NT2/D1 (cell line): ENCODE results near the gene SPATA32.

ENCODE experiments used
- DNase-seq: peaks from one replicate; pipeline ENCODE4 v3.0.0-alpha.2; 2011; ENCODE audit warnings: low read depth, low spot score
- H3K27me3 ChIP-seq: 2 replicates; pipeline ENCODE4 v1.6.0; 2011; ENCODE audit warnings: mild to moderate bottlenecking; ENCODE audit not compliant: insufficient read length, insufficient read depth
- H3K36me3 ChIP-seq: 2 replicates; pipeline ENCODE4 v1.6.1; 2011; ENCODE audit warnings: mild to moderate bottlenecking, low read length, mixed read lengths; ENCODE audit not compliant: insufficient read depth, insufficient read length
- H3K4me1 ChIP-seq: 2 replicates; pipeline ENCODE4 v1.5.1; 2011; ENCODE audit not compliant: insufficient read depth, insufficient read length
- H3K4me3 ChIP-seq: 2 replicates; pipeline ENCODE4 v1.5.1; 2011; ENCODE audit warnings: low read depth; ENCODE audit not compliant: insufficient read length
- H3K9ac ChIP-seq: 2 replicates; pipeline ENCODE4 v1.6.0; 2011; ENCODE audit warnings: low read depth; ENCODE audit not compliant: insufficient read length
- H3K9me3 ChIP-seq: 2 replicates; pipeline ENCODE4 v1.5.1; 2011; ENCODE audit warnings: mild to moderate bottlenecking, low read length; ENCODE audit not compliant: insufficient read depth
- SUZ12 ChIP-seq: IDR thresholded peaks from 2 replicates; pipeline ENCODE4 v1.6.1; 2011; ENCODE audit not compliant: insufficient read length, insufficient read depth; ENCODE audit errors: extremely low read depth
- YY1 ChIP-seq: IDR thresholded peaks from 2 replicates; pipeline ENCODE4 v1.6.1; 2011; ENCODE audit not compliant: insufficient read length, insufficient read depth
- ZNF274 ChIP-seq: IDR thresholded peaks from 2 replicates; pipeline ENCODE4 v1.6.1; 2011; ENCODE audit warnings: mild to moderate bottlenecking, low read depth, low read length

The SPATA32 gene

DNA sequence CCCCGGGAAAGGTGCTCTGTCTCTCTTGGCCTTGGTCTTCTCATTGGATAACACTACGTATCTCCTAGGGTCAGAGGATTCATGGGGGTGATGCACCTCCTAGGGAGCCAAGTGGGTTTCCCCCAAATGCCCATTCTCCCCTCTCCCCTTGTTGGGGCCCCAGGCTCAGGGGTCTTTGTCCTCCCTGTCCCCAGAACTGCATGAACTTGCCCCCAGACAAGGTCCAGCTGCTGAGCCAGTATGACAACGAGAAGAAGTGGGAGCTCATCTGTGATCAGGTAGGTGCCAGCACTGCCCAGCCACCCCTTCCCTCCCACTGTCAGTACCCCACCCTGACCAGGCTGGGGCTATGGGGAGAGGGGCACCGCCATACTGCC is 31.5 kb downstream of the SPATA32 start:
- Histone ChIP-seq H3K36me3 (no peaks in the 10 kb centered on the region), H3K4me3 (no peak overlapping the region), H3K9ac (no peak overlapping the region), H3K9me3 (no peaks in the 10 kb centered on the region), H3K4me1 (peaks cover 44% of the 10 kb centered on the region), H3K27me3 (peaks cover 8% of the 10 kb centered on the region)
- no peak for DNase-seq
- TF ChIP-seq ZNF274 (no peak), SUZ12 (no peak), YY1 (no peak)

DNA sequence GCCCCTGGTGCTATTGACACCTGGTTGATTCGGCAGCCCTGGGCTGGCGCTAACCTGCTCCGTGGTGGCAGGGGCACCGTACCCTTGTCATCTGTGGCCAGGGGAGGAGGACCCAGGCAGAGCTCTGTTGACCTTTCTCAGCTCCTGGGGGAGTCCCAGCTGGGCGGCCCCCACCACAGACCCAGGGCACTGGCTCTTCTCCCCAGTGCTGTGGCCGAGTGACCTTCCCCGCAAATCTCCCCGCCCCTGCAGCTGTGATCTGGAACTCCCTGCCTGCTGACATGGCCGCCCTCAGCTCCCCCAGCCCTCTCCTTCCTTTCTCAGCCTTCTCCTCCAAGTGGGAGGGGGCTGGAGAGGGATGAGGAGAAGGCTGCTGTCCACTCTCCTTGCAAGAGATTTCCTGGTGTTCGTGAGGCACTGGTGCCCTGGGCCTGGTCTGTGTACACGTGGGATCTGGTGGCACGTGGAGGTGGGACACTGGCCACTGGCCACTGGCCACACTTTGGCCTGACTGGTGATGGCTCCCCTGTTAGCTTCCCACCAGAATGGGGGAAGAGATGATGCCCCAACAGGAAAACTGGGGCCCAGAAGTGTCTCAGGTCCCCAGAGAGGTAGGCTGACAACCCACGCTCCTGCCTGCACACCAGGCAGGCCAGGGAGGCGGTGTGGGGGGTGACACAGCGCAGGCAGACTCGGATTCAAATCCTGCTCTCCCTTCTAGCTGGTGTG is 32.0 kb downstream of the SPATA32 start:
- H3K9me3 ChIP-seq = no peaks in the 10 kb centered on the region
- H3K27me3 ChIP-seq = peaks cover 5% of the 10 kb centered on the region
- no peaks in the 10 kb centered on the region for H3K36me3 ChIP-seq
- no peak overlapping the region for H3K4me3 ChIP-seq
- TF ChIP-seq SUZ12 (no peak), ZNF274 (no peak), YY1 (no peak)
- DNase-seq = no peak
- H3K9ac ChIP-seq = peak overlapping the region; percentile 54
- H3K4me1 ChIP-seq = peaks cover 47% of the 10 kb centered on the region

DNA sequence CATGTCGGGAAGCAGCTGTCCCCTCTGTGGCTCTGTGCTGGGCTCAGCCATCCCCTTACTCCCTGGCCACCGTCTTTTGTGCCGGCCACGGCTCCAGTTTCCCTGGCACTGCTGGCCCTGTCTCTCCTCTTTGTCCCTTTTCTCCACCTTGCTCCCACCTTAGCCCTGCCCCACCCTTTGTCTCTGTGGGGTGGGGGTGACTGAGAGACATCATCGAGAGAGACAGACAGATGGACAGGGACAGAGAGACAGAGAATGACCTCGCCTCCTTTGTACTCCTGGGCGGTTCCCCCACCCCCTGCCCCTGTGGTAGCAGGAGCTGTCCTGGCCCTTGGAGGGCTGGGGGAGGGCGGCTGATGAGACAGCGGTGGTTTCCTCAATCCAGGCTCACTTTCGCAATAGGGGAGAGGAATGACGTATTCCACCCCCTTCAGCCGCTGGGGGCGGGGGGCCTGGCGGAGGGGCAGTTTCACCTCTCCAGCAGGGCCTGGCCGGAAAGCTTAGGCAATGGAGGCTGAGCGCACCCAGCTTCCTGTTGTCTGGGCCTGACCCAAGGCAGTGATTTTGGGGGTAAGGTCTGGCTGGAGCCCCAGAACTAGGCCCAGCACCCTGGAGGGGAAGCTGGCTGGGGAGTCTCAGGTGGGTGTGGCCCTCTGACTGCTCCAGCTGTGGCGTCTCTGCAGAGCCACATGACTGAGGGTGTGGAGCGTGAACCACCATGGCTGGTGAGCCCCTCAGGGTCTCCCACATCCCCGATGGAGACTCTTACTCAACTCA is 32.9 kb downstream of the SPATA32 start:
- DNase-seq = no peak
- H3K4me3 ChIP-seq = no peak overlapping the region
- H3K36me3 ChIP-seq = no peaks in the 10 kb centered on the region
- H3K9ac ChIP-seq = peak overlapping the region; percentile 54
- H3K27me3 ChIP-seq = peaks cover 10% of the 10 kb centered on the region
- TF ChIP-seq SUZ12 (no peak), YY1 (no peak), ZNF274 (no peak)
- H3K9me3 ChIP-seq = no peaks in the 10 kb centered on the region
- H3K4me1 ChIP-seq = peaks cover 47% of the 10 kb centered on the region

DNA sequence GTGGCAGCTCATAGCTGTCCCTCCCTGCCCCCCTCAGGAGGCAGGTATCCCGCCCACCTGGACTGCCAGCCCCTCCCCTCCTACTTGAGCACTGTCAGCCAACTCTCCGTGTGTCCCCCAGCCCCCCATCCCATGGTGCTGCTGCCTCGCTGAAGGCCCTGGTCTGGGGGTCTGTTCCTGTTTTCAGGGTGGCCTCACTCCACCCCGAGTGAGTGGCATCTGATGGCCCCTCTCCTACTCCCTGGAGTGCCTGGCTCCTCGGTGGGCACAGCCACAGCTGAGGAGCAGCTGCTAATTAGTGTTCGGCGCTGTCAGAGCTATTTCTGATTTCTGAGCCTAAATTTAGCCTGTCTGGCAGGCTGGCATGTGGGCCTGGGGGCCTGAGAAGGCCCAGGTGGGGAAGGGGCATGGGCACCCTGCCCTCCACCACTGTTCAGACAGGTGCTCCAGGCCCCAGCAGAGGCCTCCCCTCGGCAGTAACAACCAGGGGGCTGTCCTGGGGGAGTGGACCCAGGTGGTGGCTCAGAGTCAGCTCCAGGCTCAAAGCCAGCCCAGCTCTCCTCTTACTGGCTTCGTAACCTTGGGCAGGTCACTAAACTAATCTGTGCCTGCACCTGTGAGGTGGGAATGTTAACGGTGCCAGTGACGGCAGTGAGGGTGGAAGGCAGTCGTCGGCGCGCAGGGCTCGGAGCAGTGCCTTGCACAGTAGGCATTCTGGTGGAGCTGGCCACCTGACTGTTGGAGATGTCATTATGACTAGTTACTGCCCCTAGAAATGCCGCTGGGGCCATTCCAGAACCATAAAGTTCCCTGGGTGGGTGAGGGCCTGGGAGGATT is 33.8 kb downstream of the SPATA32 start:
- H3K4me1 ChIP-seq = peaks cover 45% of the 10 kb centered on the region
- no peak overlapping the region for H3K4me3 ChIP-seq
- no peak for TF ChIP-seq SUZ12
- TF ChIP-seq ZNF274 = no peak
- TF ChIP-seq YY1 = no peak
- no peaks in the 10 kb centered on the region for H3K36me3 ChIP-seq
- H3K9me3 ChIP-seq = no peaks in the 10 kb centered on the region
- no peak for DNase-seq
- peak overlapping the region; percentile 53 for H3K9ac ChIP-seq
- H3K27me3 ChIP-seq = peaks cover 18% of the 10 kb centered on the region

DNA sequence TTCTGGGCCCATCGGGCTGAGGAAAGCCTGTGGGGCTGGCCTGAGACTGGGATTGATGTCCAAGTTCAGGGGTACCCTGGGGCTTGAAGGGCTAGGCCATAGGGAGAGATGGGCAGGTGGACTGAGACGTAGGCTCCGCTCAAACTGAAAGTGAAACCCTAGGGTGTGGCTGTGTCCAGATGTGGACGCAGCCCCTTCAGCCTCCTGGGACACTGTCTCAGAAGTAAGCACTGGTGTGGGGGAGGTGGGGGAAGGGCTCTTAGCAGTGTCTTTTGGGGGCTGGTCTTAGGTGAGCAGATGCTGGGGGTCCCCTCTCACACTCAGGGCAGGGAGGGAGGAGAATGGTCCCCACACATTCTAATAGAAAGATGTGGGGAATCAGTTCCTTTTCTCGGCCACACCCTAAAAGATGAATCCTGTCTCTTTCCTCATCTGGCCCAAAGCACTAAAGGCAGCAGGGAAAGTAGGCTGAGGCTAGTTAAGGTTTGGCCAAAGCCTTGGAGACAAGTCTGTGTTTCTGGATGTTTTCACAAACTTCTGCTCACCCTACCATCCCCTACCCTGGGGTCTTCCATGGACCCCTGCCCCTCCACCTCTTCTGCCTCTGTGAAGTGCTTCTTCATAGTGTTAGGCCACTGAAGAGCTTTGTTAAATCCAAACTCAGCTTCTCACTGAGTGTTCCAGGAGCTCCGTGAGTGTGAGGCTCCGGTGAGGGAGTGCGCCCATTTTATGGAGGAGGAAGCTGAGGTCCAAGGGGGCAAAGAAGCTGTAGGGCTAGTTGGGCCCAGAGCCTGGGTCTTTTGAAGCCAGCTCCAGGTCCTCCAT is 34.6 kb downstream of the SPATA32 start:
- no peak overlapping the region for H3K4me3 ChIP-seq
- no peaks in the 10 kb centered on the region for H3K9me3 ChIP-seq
- peaks cover 27% of the 10 kb centered on the region for H3K27me3 ChIP-seq
- no peak for DNase-seq
- peaks cover 48% of the 10 kb centered on the region for H3K4me1 ChIP-seq
- no peak overlapping the region for H3K9ac ChIP-seq
- H3K36me3 ChIP-seq = no peaks in the 10 kb centered on the region
- TF ChIP-seq ZNF274 = no peak
- TF ChIP-seq YY1 = no peak

DNA sequence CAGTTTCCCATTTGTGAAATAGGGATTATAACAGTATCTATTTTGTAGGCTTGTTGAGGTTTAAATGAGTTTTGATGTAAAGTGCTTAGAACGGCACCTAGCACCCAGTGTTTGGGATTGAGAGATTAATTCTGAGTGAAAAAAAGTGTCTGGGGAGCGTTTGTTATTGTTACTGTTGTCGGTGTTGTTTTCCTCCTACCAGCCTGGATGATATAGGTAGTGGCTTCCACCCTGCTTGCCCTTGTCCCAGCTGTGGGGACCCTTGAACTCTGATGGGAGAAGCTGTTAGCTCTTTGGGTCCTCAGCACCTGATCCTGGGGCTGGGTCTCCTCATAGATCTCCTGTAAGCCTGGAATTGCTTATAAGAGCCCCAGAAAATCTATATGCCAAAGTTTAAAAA is 35.3 kb downstream of the SPATA32 start:
- Histone ChIP-seq H3K27me3 (peaks cover 31% of the 10 kb centered on the region), H3K9ac (no peak overlapping the region), H3K4me3 (no peak overlapping the region), H3K4me1 (peaks cover 45% of the 10 kb centered on the region), H3K9me3 (no peaks in the 10 kb centered on the region), H3K36me3 (no peaks in the 10 kb centered on the region)
- no peak for DNase-seq
- TF ChIP-seq ZNF274 (no peak), SUZ12 (no peak), YY1 (no peak)
